ENCODE results near the gene SLC49A3. TPM values are rescaled to one million over a fixed set of nuclear protein-coding genes. Genes with fewer than 3 reads are reported as not detected.
A peak's percentile ranks its signal among the peaks of the same experiment; 100 is the strongest.

Gene SLC49A3
- total and polyA plus RNA-seq, 9 donors: 0.43 to 5.2 (median 2.1) TPM

DNA sequence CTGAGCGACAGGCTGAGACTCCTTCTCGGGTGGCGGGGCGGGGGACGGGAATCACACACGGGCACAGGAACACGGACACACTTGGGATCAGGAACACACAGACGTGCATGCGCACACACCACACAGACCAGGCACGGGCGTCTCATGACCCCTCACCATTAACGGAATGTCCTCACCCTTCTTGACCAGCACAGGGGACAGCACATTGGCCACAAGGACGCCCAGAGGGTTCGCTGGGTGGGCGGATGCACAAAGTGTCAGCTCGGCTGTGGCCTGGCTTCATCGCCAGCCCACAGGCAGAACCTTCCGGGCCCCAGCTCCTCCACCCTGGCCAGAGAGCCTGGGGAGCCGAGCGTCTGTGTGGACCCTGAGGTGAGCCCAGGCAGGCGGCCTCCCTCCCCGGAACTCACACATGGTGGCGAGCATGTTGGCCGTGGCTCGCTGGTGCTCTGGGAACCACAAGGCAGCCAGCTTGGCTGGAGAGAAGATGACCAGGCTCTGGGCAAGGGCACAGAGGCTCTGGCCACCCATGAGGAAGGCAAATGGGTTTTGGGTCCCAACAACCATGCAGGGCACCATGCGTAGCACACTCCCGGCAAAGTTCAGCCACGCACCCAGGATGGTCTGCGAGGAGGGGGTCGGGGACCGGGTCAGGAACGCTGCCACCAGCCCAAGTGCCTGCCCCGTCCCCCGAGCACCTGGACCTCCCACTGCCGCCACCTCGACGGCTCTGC is 3.1 kb downstream of the SLC49A3 start:
- WGBS, 3 donors: 88 to 94% (median 90%) methylated on average over 36 to 37 of the region's 37 CpGs
- no peaks in the 10 kb centered on the region for H3K27me3 ChIP-seq
- intact Hi-C loops (cut with DNase I): no loop called here
- DNase-seq: no peak
- H3K4me3 ChIP-seq: no peak overlapping the region
- TF ChIP-seq POLR2A (IDR thresholded peaks at IDR 0.05) (no peak), EP300 (IDR thresholded peaks at IDR 0.05) (no peak)
- TF ChIP-seq, protein P1, sequence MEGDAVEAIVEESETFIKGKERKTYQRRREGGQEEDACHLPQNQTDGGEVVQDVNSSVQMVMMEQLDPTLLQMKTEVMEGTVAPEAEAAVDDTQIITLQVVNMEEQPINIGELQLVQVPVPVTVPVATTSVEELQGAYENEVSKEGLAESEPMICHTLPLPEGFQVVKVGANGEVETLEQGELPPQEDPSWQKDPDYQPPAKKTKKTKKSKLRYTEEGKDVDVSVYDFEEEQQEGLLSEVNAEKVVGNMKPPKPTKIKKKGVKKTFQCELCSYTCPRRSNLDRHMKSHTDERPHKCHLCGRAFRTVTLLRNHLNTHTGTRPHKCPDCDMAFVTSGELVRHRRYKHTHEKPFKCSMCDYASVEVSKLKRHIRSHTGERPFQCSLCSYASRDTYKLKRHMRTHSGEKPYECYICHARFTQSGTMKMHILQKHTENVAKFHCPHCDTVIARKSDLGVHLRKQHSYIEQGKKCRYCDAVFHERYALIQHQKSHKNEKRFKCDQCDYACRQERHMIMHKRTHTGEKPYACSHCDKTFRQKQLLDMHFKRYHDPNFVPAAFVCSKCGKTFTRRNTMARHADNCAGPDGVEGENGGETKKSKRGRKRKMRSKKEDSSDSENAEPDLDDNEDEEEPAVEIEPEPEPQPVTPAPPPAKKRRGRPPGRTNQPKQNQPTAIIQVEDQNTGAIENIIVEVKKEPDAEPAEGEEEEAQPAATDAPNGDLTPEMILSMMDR (IDR thresholded peaks at IDR 0.05): no peak
- no peaks in the 10 kb centered on the region for H3K4me1 ChIP-seq (ENCODE audit: insufficient read depth)
- no peaks in the 10 kb centered on the region for H3K9me3 ChIP-seq
- H3K36me3 ChIP-seq: no peaks in the 10 kb centered on the region
- H3K27ac ChIP-seq: no peak overlapping the region

DNA sequence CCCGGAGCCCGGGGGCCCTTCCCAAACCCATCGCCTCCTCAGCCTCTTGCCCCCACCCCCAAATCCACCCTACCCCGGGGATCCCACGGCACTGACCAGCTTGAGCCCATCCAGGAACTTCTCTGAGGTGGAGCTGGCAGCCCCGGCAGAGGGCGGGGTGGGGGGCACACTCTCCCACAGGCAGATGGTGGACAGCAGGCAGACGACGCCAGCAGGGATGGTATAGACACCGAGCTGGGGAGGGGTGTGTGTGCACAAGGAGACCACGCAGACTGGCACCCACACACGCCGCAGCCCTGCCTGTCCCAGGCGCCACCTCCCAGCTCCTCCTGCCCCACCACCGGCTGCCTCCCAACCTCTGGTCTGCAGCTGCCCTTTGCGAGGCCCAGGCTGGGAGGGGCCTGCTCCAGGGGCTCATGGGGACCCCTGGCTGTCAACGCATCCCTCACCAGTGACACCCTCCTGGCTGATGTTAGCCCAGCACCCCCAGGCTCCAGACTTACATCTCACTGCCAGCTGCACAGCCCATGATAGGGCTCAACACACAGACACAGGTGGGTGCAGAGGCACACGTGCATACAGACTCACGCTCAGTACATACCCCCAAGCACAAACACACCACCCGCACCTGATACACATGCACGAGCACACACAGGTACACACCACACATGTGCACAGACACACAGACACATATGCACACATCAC is 4.2 kb downstream of the SLC49A3 start:
- H3K27ac ChIP-seq: no peak overlapping the region
- peak in 1 of 5 donors; percentile 14 for DNase-seq
- no peak overlapping the region for H3K4me3 ChIP-seq
- H3K9me3 ChIP-seq: no peaks in the 10 kb centered on the region
- H3K36me3 ChIP-seq: no peaks in the 10 kb centered on the region
- 64 to 67% (median 65%) methylated on average over 20 to 21 of the region's 21 CpGs for WGBS, 3 donors
- intact Hi-C loops (cut with DNase I): no loop called here
- no peaks in the 10 kb centered on the region for H3K27me3 ChIP-seq
- H3K4me1 ChIP-seq (ENCODE audit: insufficient read depth): no peaks in the 10 kb centered on the region
- TF ChIP-seq POLR2A (IDR thresholded peaks at IDR 0.05) (no peak), EP300 (IDR thresholded peaks at IDR 0.05) (no peak)

DNA sequence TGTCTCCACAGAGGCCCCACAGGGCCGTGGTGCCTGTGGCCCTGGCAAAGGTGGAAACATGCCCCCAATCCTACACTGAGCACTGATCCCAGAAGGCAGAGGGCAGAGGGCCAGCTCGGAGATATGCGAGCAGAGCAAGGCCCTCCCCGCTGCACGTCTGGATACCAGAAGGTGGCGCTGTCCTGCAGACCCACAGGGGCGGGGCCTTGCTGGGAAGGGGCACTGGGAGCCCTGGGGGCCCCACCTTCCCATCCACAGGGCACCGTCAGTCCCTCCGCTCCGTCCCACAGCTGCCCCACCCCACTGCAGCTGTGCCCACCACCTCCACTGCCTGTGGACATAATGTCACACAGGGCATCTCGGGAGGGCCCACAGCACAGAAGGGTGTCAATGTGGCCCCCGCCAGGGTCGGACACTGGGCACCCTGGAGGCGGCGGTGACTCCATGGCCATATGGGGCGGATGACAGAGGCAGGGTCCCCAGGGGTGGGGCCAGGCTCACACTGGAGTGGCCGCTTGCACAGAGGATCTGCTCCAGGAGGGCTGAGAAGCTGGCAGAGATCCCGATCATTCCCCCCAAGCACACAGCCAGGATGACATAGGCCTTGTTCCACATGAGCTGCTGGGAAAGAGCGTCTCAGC is 4.8 kb downstream of the SLC49A3 start:
- 27 to 39% (median 34%) methylated on average over 19 of the region's 19 CpGs for WGBS, 3 donors
- no peaks in the 10 kb centered on the region for H3K4me1 ChIP-seq (ENCODE audit: insufficient read depth)
- H3K27ac ChIP-seq: no peak overlapping the region
- no peaks in the 10 kb centered on the region for H3K36me3 ChIP-seq
- H3K9me3 ChIP-seq: no peaks in the 10 kb centered on the region
- no peaks in the 10 kb centered on the region for H3K27me3 ChIP-seq
- TF ChIP-seq POLR2A (IDR thresholded peaks at IDR 0.05) (no peak), EP300 (IDR thresholded peaks at IDR 0.05) (no peak)
- TF ChIP-seq, protein P1 (IDR thresholded peaks at IDR 0.05): no peak
- intact Hi-C loops (cut with DNase I): no loop called here
- no peak overlapping the region for H3K4me3 ChIP-seq
- peak in 4 of 5 donors; percentile 48 to 67 (median 52) for DNase-seq

DNA sequence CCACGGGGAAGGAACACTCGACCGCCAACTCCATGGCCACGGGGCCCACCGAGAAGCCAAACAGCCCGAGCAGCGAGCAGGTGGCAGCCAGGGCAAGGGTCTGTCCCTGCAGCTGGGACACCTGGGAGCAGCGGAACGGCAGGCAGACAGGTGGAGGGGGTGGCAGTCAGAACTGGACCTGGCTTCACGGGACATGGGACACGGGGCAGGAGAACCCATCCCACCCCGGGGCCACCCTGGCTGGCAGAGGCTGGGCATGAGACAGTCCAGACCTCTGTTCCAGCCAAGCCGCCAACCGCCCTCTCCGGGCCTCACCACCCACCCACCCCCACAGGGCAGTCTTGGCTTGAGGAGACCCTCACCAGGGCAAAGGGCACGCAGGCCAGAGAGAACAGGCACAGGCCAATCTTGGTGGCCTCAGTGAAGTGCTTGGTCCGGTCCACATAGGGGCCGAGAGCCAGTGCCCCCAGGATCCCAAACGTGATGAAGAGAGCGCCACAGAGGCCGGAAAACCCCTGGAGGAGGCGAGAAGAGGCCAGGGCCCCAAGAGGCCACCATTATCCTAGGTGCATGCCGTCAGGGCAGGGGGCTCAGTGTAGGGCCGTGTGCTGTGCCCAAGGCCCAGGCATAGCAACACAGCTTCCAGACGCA is 5.6 kb downstream of the SLC49A3 start:
- no peak for DNase-seq
- H3K27ac ChIP-seq: no peak overlapping the region
- no peaks in the 10 kb centered on the region for H3K27me3 ChIP-seq
- no peaks in the 10 kb centered on the region for H3K9me3 ChIP-seq
- no peaks in the 10 kb centered on the region for H3K36me3 ChIP-seq
- TF ChIP-seq POLR2A (IDR thresholded peaks at IDR 0.05): no peak
- TF ChIP-seq EP300 (IDR thresholded peaks at IDR 0.05): no peak
- TF ChIP-seq, protein P1 (IDR thresholded peaks at IDR 0.05): no peak
- WGBS, 3 donors: 72 to 78% (median 73%) methylated on average over 25 of the region's 25 CpGs
- no peaks in the 10 kb centered on the region for H3K4me1 ChIP-seq (ENCODE audit: insufficient read depth)
- no peak overlapping the region for H3K4me3 ChIP-seq
- intact Hi-C loops (cut with DNase I): no loop called here
